ENCODE data around the gene IGHMBP2.
A peak's percentile ranks its signal among the peaks of the same experiment; 100 is the strongest.

- no peak for TF ChIP-seq BCL11A (IDR thresholded peaks at IDR 0.05; ENCODE audit: low read depth in 2 of 2, low read length in 2 of 2)
- TF ChIP-seq CTCF (IDR thresholded peaks at IDR 0.05; ENCODE audit: control extremely low read depth in 1 of 3, insufficient read depth in 1 of 3, low read depth in 1 of 3, low read length in 3 of 3): peak; percentile 22 to 34 (median 25); a peak in 3 of 4 replicates
- no peak for TF ChIP-seq SP1 (IDR thresholded peaks at IDR 0.05; ENCODE audit: low read depth, low read length)
- TF ChIP-seq EZH2 (IDR thresholded peaks at IDR 0.05; ENCODE audit: low read depth, low read length, severe bottlenecking): no peak
- TF ChIP-seq RBBP5 (IDR thresholded peaks at IDR 0.05; ENCODE audit: borderline replicate concordance, low read depth, low read length): no peak
- TF ChIP-seq ZNF274 (IDR thresholded peaks at IDR 0.05; ENCODE audit: borderline replicate concordance, extremely low read depth, low read length): no peak
- no peak for TF ChIP-seq MAX (IDR thresholded peaks at IDR 0.05)
Measured at GRCh38 chr11:68962527-68963250, 59.0 kb downstream of the IGHMBP2 start.

Data from H1 (cell line).